CD4-positive, alpha-beta T cell (primary cell): ENCODE results near the gene MMRN1. TPM values are rescaled to one million over a fixed set of nuclear protein-coding genes. Genes with fewer than 3 reads are reported as not detected.

Source experiments
- ATAC-seq: fragments of 200-7000 bp; cut with Tn5 transposase; one replicate; pipeline ENCODE4 v1.10.0; 2022; ENCODE audit warnings: mild to moderate bottlenecking; ENCODE audit not compliant: poor library complexity
- CTCF ChIA-PET: fragments of 350-600 bp; sonication (Branson Sonifier 250); formaldehyde crosslinking; loops from one replicate; lab custom pipeline; 2021; ENCODE audit warnings: antibody characterized with exemption, inconsistent platforms; lab: Charles Lee
- POLR2A ChIA-PET: fragments of 350-600 bp; sonication (Branson Sonifier 250); formaldehyde crosslinking; loops from one replicate; lab custom pipeline; 2021; ENCODE audit warnings: antibody characterized with exemption, inconsistent platforms; lab: Charles Lee
- DNase-seq, 14 experiments: peaks; one replicate each; pipeline ENCODE4 v3.0.0-alpha.2; 2013 to 2020; ENCODE audit warnings: mixed read lengths in 2 of 14
- H3K27ac ChIP-seq, 2 donors: one replicate each; pipeline versions ENCODE4 v1.5.1 to v1.7.0; 2013; ENCODE audit warnings: low read length in 2 of 2, low read depth in 1 of 2, mild to moderate bottlenecking in 1 of 2
- H3K27me3 ChIP-seq, 2 experiments: 1 replicate in 1 of 2; 2 replicates in 1 of 2; pipeline versions ENCODE4 v1.6.1 to v1.7.0; 2013; ENCODE audit warnings: low read length in 2 of 2, control low read depth in 1 of 2, mild to moderate bottlenecking in 1 of 2, moderate library complexity in 1 of 2; ENCODE audit not compliant: insufficient read depth in 2 of 2, control insufficient read depth in 1 of 2
- H3K36me3 ChIP-seq: one replicate; pipeline ENCODE4 v1.6.1; 2013; ENCODE audit warnings: low read length, control low read depth; ENCODE audit not compliant: insufficient read depth
- H3K4me1 ChIP-seq: one replicate; pipeline ENCODE4 v1.6.1; 2013; ENCODE audit warnings: low read length, control low read depth; ENCODE audit not compliant: insufficient read depth
- H3K4me3 ChIP-seq: one replicate; pipeline ENCODE4 v1.5.1; 2013; ENCODE audit warnings: mild to moderate bottlenecking, low read length, moderate library complexity
- H3K9me3 ChIP-seq, 2 experiments: 1 replicate in 1 of 2; 2 replicates in 1 of 2; pipeline versions ENCODE4 v1.6.1 to v1.7.0; 2013; ENCODE audit warnings: low read length in 2 of 2, mild to moderate bottlenecking in 2 of 2, control low read depth in 1 of 2, moderate library complexity in 1 of 2; ENCODE audit not compliant: control insufficient read depth in 1 of 2, insufficient read depth in 1 of 2
- H3K27ac Mint-ChIP-seq: one replicate; pipeline ENCODE4 v1.8.0; 2020; ENCODE audit warnings: mixed read lengths
- H3K27me3 Mint-ChIP-seq: one replicate; pipeline ENCODE4 v1.8.0; 2021; ENCODE audit warnings: mixed read lengths
- H3K36me3 Mint-ChIP-seq: one replicate; pipeline ENCODE4 v1.8.0; 2021; ENCODE audit warnings: low read depth, mixed read lengths
- H3K4me1 Mint-ChIP-seq: one replicate; pipeline ENCODE4 v1.8.0; 2021; ENCODE audit warnings: low read depth, mixed read lengths
- H3K4me3 Mint-ChIP-seq: one replicate; pipeline ENCODE4 v1.8.0; 2020; ENCODE audit warnings: mild to moderate bottlenecking, mixed read lengths
- H3K9me3 Mint-ChIP-seq: one replicate; pipeline ENCODE4 v1.8.0; 2020; ENCODE audit warnings: mixed read lengths
- intact Hi-C, 2 experiments: fragments of 100-400 bp; cut with DNase I in 1 of 2; cut with micrococcal nuclease in 1 of 2; formaldehyde crosslinking; loops; one replicate each; pipeline versions ENCODE4 v1.15.1 to v1.9.0; 2023 to 2025; cut with DNase I, micrococcal nuclease
- total RNA-seq, 174 experiments: library from RNA in 2 of 174; stranded (reverse) in 2 of 174; gene quantifications; one replicate each; pipeline ENCODE4 v1.2.3 and lab custom pipeline; 2021 to 2026
- TF ChIP-seq, protein P1 (sequence below): fragments of 200-600 bp; IDR thresholded peaks from one replicate; pipeline ENCODE4 v1.8.0; 2022; ENCODE audit warnings: antibody characterized with exemption, mild to moderate bottlenecking

The MMRN1 gene
- total RNA-seq, 2 experiments from 2014 or later = 0.19 to 0.22 TPM

DNA sequence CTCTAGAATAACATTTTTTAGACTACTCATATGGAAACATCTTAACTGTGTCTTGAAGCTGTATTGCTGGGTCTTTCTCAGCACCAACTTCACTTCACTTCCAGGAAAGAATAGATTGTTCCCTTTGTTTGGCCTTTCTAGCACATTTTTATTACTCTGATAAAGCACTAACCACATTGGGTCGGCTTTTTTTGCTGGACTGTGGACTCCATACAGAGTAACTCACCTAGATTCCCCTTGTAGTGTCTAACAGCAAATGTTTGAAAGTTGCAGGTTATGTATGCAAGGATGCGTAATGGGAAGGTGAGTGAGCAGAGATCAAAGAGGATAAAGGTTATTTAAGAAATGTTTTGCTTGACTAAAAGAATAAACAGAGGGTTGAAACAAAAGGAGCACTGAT, 101.2 kb downstream of the MMRN1 start:
- ATAC-seq (no peak), DNase-seq (no peak)
- Mint-ChIP-seq H3K27me3 (peaks cover 30% of the 10 kb centered on the region), H3K4me1 (no peaks in the 10 kb centered on the region), H3K4me3 (no peak overlapping the region), H3K9me3 (no peaks in the 10 kb centered on the region), H3K36me3 (no peaks in the 10 kb centered on the region), H3K27ac (no peak overlapping the region)
- Histone ChIP-seq H3K27ac (no peak overlapping the region), H3K4me3 (no peak overlapping the region), H3K4me1 (no peaks in the 10 kb centered on the region), H3K9me3 (no peaks in the 10 kb centered on the region), H3K27me3 (no peaks in the 10 kb centered on the region), H3K36me3 (no peaks in the 10 kb centered on the region)
- ChIA-PET POLR2A (no interaction called here), CTCF (no interaction called here)
- TF ChIP-seq, protein P1, sequence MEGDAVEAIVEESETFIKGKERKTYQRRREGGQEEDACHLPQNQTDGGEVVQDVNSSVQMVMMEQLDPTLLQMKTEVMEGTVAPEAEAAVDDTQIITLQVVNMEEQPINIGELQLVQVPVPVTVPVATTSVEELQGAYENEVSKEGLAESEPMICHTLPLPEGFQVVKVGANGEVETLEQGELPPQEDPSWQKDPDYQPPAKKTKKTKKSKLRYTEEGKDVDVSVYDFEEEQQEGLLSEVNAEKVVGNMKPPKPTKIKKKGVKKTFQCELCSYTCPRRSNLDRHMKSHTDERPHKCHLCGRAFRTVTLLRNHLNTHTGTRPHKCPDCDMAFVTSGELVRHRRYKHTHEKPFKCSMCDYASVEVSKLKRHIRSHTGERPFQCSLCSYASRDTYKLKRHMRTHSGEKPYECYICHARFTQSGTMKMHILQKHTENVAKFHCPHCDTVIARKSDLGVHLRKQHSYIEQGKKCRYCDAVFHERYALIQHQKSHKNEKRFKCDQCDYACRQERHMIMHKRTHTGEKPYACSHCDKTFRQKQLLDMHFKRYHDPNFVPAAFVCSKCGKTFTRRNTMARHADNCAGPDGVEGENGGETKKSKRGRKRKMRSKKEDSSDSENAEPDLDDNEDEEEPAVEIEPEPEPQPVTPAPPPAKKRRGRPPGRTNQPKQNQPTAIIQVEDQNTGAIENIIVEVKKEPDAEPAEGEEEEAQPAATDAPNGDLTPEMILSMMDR = no peak
- intact Hi-C loops = no loop called here

DNA sequence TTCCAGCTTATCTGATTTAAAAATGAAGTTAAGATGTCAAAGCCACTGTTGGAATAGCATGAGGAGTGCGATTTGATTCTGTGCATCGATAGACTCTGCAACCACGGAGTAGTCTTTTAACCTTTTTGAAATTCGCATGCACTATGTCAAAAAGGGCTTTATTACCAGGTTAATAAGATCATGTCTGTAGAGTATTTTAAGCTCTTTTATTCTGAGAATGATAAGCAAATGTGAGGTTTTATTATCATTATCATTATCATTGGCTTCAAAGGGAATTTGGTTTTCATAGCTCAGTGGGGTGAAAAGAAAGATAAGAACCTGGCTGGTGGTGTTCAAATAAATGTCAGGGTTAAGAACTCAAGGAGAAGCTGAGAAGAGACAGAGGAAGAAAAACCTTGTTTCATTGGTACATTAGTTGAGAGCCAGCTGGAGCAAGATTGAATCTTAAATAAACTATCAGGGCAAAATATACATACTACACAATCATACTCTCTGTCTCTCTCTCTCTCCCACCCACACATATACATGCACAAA, 102.6 kb downstream of the MMRN1 start:
- CTCF ChIA-PET = no interaction called here
- no peaks in the 10 kb centered on the region for H3K9me3 Mint-ChIP-seq
- intact Hi-C loops = no loop called here

DNA sequence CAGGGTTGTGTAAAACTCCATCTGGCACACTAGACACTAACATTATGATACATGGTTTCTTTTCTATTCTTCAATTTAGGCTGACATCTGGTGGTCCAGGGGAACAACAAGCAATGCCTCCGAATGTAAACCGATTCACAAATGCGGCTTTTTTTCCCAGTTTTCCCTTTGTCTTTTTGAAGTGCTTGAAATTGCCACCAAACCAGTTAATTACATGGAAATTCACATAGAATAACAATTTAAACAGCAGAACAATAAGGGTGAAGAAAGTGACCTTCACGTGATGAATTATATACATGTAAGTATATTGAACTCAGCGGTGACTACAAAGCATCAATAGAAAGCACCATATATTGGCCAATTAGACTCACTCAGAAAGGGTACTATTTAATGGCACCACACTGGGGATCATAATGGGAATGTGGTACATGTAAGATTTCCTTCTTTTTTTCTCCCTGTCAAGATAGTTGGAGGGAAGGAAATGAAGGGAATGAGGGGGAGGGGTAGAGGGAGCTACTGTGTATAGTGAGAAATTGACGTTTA, 103.9 kb downstream of the MMRN1 start:
- H3K9me3 Mint-ChIP-seq = no peaks in the 10 kb centered on the region
- intact Hi-C loops = no loop called here

More for the DNA sequence above, 102.6 kb downstream of the MMRN1 start:
- Mint-ChIP-seq H3K4me3 (no peak overlapping the region), H3K27me3 (peaks cover 27% of the 10 kb centered on the region), H3K36me3 (no peaks in the 10 kb centered on the region), H3K27ac (no peak overlapping the region), H3K4me1 (no peaks in the 10 kb centered on the region)
- POLR2A ChIA-PET = no interaction called here
- DNase-seq = no peak
- TF ChIP-seq, protein P1 = no peak
- H3K27ac ChIP-seq = no peak overlapping the region
- no peaks in the 10 kb centered on the region for H3K4me1 ChIP-seq
- H3K27me3 ChIP-seq = no peaks in the 10 kb centered on the region
- ATAC-seq = no peak
- no peak overlapping the region for H3K4me3 ChIP-seq
- H3K36me3 ChIP-seq = no peaks in the 10 kb centered on the region
- no peaks in the 10 kb centered on the region for H3K9me3 ChIP-seq

More for the DNA sequence above, 103.9 kb downstream of the MMRN1 start:
- H3K9me3 ChIP-seq = no peaks in the 10 kb centered on the region
- ChIA-PET CTCF (no interaction called here), POLR2A (no interaction called here)
- H3K4me3 Mint-ChIP-seq = no peak overlapping the region
- no peaks in the 10 kb centered on the region for H3K36me3 ChIP-seq
- H3K36me3 Mint-ChIP-seq = no peaks in the 10 kb centered on the region
- no peaks in the 10 kb centered on the region for H3K4me1 ChIP-seq
- no peak overlapping the region for H3K4me3 ChIP-seq
- ATAC-seq (no peak), DNase-seq (no peak)
- H3K27ac Mint-ChIP-seq = no peak overlapping the region
- TF ChIP-seq, protein P1 = no peak
- peaks cover 33% of the 10 kb centered on the region for H3K27me3 Mint-ChIP-seq
- H3K27ac ChIP-seq = no peak overlapping the region
- no peaks in the 10 kb centered on the region for H3K27me3 ChIP-seq
- no peaks in the 10 kb centered on the region for H3K4me1 Mint-ChIP-seq
